HG02642 (cell line): ENCODE measurements around the gene DAPK1.

Experiments used
- ATAC-seq: cut with Tn5 transposase; IDR thresholded peaks from one replicate; pipeline ENCODE4 v1.9.1; 2021; ENCODE audit warnings: mild to moderate bottlenecking; ENCODE audit not compliant: unreplicated experiment, poor library complexity

Gene DAPK1

GRCh38 chr9:87497604-87498045 is at the start of gene DAPK1:
DAPK1 (plus strand) TSS chr9:87497867; CDS start chr9:87499078, 1,211 bp downstream.
- peak; percentile 60 for ATAC-seq

DNA sequence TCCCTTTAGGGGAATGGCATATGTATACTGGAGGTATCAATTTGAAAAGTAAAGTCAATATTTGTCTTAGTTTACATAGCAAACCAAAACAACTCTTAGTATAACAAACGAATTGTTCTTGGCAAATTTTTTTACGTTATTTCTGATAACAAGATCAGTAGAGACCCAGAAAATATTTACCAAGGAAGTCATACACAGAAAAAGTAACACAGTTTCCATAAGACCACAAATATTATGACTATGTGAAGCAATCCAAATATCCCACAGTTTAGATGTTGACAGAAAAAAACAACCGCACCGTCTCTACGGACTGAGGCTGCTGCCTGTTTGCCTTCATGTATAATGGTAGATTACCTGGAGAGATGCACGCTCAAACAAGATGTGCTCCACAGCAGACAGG is 46.5 kb upstream of the DAPK1 start:
- ATAC-seq, result no peak

GRCh38 chr9:87455407-87455806 is 42.3 kb upstream of the DAPK1 start:
- ATAC-seq, result no peak

- ATAC-seq, result no peak
These were observed 36.4 kb upstream of the DAPK1 start for GRCh38 chr9:87461256-87461655.

GRCh38 chr9:87464110-87464991 is 33.3 kb upstream of the DAPK1 start:
- peak; percentile 71 for ATAC-seq

DNA sequence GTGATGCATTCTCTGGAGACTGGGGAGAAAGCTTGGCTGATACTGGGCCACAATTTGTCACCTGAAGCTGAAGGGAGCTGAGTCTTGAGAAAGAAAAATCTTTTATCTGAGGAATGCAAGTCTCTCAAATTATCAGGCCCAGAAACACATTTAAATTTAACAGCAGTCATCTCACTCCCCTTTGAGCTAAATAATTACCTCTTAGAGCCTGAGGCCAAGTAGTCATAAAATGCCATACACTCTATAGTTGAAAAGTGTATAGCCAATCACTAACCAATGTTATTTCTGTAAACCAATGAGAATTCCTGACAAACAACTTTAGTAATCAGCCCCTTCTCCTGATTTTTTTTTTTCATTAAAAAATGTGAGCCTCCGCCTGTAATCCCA is 32.7 kb upstream of the DAPK1 start:
- no peak for ATAC-seq

DNA sequence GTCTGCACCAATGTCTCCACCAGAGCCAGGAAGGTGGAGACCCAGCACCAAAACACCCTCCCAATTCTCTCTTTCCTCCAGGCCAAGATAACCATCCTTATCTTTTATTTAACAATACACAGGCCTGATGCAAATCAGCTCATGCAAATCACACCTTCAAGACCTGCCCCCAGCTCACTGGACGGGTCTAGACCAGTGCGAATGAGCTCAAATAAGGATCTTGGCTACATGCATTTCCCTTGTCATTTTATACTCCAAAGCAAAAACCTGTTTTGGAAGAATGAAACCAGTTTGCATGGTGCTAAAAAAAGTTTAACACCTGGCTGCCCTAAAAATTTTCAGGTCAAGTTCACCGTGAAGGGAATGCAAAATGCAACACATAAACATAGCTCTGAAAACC is 31.9 kb upstream of the DAPK1 start:
- ATAC-seq, result no peak

- no peak for ATAC-seq
These were observed 30.5 kb upstream of the DAPK1 start for GRCh38 chr9:87467187-87467586.

DNA sequence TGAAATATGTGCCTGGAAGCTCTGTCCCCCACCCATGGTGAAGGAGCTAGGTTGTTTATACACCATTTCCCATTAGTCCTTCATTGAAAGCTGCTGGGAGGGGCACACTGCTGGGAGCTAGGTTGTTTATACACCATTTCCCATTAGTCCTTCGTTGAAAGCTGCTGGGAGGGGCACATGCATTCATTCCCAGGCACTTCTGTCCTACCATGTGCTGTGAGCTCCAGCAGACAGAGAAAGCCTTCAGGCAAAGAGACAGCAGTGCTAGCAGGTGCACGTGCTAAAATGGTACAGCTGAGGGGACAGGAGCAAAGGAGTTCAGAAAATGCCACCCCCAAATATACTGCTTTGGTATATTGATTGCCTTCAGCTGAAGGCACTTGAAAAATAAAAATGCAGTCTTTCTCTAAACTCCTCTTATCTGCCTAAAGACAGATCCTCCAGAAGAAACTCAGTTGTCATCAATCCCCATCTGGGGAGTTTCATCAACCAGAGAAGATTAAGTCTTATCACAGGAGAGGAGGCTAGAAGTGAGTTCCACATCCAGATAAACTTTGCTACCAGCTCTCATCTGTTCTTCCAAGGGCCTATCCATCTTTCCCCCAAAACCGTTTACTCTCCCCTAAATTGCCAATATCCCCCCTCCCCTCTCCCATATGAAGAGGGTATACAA is 27.7 kb upstream of the DAPK1 start:
- ATAC-seq, result no peak

GRCh38 chr9:87471746-87472145 is 25.9 kb upstream of the DAPK1 start:
- no peak for ATAC-seq

DNA sequence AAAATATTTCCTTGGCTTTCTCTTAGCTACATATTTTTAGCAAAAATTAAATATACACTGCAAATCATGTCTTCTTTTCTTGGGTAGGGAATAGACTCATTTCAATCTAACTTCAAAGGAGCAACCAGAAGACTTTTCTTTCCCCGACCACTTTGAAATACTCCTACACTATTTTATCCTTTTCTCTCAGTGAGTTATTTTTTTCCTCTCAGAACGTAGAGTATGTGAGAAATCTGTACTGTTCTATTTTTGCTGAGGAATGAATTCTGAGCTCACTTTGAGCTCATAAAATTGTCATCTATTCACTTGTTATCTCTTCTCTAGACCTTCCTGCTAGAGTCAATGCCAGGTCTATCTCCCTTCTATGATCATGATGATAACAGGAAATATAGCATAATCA is 22.2 kb upstream of the DAPK1 start:
- ATAC-seq, result no peak

GRCh38 chr9:87478226-87478992 is 19.3 kb upstream of the DAPK1 start:
- no peak for ATAC-seq

- ATAC-seq, result peak; percentile 96
These were observed 17.9 kb upstream of the DAPK1 start for GRCh38 chr9:87479801-87480201.

- ATAC-seq, result no peak
These were observed 15.5 kb upstream of the DAPK1 start for GRCh38 chr9:87481890-87482855.

- ATAC-seq, result no peak
These were observed 7.4 kb upstream of the DAPK1 start for GRCh38 chr9:87490225-87490624.

- ATAC-seq, result no peak
These were observed 6.8 kb upstream of the DAPK1 start for GRCh38 chr9:87490907-87491306.

DNA sequence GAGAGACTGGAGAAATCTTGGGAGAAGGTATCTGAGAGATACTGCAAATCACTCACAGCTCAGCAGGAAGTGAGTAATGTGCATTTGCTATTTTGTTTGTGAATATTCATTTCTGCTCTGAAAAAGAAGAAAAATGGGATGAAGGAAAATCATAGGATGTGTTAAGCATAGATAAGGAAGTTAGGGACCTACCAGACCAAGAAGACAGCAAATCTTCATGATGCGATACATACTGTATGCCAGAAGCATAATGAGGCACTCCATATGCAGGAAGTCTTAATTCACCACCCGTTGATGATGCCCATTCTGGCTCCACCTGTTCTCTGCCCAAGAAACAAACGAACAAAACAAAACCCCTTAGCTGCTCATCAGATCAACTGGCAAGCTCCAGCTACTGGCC is 6.1 kb upstream of the DAPK1 start:
- no peak for ATAC-seq

DNA sequence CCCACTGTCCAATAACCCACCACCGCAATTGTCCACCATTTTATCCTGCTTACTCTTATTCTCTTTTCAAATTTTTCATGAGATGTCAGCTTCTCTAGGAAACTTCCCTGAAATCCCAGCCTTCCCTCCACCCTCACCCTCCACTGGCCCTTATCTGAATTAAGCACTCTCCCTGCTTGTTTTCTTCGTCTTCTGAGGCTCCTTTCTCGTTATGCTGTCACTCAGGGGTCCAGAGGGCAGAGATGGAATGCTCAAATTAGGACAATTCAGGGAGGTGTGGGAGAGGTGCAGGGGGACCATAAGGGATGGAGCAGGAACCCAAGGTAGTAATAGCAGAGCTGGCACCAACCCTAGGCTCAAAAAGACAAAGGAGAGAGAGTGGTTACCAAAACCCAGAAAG is 5.0 kb upstream of the DAPK1 start:
- ATAC-seq, result no peak

DNA sequence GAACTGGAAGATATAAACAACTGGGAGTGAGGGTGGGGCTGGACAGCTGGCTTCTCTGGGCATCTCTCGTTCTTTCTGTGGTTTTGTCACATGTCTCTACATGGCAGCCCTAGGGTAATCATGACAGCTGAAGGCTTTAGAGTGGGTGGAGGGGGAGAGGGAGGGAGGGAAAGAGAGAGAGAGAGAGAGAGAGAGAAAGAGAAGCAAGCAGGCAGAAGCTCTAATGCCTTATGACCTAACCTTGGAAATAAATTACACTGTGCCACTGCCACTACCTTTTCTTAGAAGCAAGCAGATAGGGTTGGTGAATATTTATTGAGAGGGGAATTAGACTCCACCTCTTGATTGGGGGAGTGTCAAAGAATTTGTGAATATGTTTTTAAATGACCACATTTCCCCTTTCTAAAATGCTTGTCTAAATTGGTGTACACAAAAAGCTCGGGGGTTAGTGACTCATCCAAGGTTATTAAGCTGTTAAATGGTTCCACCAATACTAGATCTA is 2.6 kb upstream of the DAPK1 start:
- ATAC-seq, result no peak
